ENCODE data around the gene RAPGEF1.

Gene RAPGEF1

DNA sequence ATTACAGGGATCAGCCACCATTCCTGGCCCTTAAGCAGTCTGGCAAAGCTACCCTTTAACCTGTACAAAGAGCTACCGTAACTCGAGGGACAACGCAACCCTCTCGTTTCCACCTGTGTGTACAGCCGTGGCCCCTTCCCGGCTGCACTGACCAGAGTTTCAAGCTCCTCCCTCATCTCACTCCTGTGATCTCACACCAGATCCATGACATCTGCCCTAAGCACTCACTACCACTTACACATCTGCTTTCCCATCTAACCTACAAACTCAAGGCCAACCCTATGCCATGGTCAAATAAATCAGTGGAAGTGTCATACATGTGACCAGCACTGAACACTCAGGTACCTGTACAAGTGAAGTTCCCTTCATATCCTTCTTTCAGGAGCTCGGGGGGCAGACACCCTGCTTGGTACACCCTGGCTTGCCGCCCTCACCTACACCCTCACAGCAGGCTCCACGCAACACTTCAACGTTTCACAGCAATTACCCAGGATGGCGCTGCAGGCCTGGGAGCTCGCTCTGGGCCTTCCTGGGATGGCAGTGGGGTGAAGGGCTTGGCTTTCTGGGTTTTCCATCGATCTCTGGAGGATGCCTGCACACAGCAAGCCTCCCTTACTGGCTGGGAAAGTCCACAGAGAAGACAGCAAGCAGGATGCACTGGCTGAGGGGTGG, 132.8 kb downstream of the RAPGEF1 start:
- DNase-seq (ENCODE audit: low read depth): no peak

DNA sequence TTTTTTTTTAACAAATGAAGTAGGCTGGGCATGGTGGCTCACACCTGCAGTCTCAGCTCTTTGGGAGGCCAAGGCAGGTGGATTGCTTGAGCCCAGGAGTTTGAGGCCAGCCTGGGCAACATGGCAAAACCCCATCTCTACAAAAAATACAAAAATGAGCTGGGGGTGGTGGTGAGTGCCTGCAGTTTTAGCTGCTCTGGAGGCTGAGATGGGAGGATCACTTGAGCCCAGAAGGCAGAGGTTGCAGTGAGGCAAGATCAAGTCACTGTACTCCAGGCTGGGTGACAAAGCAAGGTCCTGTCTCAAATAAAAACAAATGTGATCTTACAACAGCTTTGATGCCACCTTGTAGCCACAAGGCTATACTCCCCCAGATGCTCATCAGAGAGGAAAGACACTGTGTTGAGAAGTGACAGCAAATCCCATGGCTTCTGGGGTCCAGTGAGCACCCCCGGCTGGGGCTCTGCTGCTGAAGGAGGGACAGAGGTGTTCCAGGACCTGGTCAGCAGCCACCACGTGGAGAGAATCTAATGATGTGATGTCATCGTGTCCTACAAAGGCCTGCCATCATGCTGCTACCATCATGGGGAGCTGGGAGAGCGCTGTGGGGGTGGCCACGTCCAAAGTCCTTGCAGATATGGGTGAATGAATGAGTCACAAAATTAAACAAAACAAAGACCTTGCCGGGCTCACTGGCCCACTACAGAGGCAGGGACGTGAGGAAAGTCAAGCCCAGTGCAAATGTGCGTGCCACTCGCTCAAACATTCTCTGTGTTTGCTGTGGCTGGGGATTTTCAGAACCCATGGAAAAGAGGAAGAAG, 133.9 kb downstream of the RAPGEF1 start:
- DNase-seq (ENCODE audit: low read depth): no peak

DNA sequence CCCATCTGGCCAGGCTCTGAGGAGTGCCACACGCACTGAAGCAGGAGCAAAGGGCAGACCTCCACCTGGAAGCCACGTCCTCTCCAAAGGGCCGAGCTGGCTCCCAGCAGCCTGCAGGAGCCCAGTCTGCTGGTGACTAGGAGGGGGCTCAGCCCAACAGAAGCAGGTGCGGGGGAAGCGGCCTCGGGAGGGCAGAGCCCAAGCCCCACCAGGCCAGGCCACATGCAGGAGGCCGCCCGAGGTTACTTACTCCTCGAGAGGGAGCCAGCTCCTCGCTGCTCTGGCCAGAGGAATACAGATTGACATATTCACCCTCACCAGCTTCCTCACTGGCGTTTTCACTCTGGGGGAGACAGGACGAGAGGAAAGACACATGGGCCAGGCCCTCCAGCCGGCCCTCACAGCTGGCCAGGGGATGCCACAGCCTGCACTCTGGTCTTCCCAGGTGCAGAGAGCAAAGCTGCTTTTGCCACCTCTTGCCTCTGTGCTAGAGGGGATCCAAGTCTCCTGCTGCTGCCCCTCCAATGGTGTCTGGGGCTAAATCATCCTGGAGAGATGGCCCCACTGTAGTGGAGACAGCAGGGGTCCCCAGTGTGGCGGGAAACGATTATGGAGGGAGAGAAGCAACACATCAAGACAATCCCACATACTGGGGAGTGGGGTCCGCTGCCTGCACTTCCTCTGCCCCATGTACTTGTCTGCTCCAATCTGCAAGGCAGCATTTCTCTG, 136.0 kb downstream of the RAPGEF1 start:
- no peak for DNase-seq (ENCODE audit: low read depth)

DNA sequence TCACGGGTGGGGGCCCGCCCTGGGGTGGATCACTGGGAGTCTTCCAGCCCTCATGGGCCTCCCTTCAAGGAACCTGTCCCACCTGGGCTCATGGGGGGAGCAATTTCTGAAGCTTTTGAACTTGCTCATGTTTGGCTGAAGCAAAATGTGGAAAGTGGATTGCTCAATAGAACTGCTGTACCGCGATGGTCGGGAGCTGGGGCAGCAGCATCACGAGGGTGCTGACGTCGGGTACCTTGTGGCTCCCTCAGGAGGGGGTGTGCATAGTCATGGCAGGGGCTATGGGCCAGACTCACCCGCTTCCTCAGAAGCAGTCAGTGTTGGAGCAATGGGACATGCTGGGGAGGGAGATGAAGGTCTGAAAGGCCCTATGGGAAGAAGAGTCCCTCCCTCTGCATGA, 136.7 kb downstream of the RAPGEF1 start:
- DNase-seq (ENCODE audit: low read depth): no peak

DNA sequence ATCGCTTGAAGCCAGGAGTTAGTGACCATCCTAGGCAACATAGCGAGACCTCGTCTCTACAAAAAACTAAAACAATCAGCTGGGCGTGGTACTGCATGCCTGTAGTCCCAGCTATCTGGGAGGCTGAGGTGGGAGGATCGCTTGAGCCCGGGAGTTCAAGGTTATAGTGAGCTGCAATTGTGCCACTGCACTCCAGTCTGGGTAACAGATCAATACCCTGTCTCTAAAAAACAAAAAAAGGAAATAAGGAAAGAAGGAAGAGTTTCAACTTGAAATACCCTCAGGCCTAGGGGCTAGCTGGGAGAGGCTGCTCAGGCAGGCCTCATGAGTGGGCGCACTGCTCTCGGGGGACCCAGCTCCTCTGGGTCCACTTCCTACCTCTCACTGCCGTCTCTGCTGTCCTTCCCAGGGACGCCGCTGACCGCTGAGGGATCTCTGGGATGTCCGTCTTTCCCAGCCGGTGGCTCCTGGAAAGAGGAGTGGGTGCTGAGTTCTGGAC, 138.1 kb downstream of the RAPGEF1 start:
- no peak for DNase-seq (ENCODE audit: low read depth)

DNA sequence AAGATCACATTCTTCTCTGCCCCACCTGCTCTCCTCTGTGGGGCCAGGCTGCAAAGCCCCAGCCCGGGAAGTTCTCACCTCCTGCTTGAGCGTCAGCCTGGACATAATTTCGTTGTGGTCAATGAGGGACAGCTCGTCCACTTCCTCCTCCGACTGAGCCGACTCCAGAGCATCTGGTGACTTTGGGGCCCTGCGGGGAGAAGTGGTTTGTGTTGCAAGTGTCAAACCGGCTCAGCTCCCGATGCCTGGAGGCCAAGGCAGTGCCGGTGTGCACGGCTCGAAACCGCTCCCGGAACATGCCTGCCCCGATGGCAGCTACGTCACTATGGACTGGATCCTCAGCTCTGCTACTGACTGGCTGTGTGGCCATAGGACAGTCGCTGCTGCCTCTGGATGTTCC, 141.8 kb downstream of the RAPGEF1 start:
- no peak for DNase-seq (ENCODE audit: low read depth)

DNA sequence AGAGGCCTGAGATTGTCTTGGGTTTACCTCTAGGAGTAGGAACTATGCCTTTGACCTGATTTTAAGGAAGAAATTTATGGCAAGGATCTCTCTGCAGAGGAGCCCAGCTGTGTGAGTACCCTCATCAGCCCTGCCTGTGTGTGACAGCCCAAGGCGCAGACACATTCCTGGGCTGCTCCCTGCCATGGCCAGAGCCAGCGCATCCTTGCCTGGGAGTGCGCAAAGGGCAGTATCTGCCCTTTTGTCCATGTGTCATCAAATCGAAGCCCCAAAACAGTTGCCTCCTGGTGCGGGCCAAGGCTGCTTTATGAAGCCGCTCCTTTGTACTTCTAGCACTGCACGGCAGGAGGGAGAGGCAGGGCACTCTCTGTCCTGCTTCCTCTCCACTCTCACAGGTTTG, 142.6 kb downstream of the RAPGEF1 start:
- no peak for DNase-seq (ENCODE audit: low read depth)

DNA sequence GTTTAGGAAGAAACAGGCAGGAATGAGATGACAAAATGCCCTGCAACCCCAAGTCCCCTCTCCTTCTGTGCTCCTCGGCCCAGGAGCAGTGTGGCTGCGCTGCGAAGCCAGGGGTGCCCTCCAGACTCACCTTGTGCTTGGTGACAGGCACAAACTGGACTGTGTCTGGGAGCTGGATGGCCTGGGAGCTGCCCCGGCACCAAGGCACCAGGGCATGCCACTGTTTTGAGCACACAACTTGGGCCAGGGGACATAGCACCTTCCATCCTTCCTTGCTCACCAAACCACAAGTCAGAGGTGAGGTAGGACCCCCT, 143.5 kb downstream of the RAPGEF1 start:
- DNase-seq (ENCODE audit: low read depth): no peak

DNA sequence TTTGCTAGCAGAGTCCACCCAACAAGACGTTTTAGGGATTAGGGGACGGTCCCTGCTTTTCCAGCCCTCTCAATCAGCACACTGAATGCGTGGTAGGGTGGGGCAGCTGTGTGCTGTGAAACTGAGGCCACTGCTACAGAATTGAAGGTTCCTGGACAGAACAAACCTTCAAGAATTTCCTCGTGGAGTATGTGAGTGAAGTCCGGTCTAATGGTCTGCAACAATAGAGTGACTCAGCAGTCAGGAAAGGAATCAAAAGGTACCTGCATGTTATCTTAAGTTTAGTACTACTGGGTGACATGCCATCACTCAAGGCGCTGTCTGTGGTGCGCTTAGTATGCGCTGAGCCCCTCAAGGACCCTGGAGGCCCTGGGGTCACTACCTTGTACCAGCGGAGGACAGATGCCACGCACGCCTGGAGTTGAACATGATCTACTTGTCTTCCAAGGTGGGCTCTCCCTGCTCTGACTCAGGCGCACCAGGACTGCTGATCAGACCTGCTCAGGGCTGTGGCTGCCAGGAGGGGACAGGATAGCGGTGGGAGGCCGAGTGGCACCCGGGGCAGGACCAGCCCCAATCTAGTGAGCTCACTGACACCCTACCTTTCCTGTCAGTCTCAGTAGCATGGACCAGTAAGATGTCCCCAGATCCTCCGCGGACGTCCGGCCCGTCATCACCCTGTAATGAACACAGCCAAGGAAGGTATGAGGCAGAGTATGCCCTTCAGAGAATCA, 144.0 kb downstream of the RAPGEF1 start:
- no peak for DNase-seq (ENCODE audit: low read depth)

DNA sequence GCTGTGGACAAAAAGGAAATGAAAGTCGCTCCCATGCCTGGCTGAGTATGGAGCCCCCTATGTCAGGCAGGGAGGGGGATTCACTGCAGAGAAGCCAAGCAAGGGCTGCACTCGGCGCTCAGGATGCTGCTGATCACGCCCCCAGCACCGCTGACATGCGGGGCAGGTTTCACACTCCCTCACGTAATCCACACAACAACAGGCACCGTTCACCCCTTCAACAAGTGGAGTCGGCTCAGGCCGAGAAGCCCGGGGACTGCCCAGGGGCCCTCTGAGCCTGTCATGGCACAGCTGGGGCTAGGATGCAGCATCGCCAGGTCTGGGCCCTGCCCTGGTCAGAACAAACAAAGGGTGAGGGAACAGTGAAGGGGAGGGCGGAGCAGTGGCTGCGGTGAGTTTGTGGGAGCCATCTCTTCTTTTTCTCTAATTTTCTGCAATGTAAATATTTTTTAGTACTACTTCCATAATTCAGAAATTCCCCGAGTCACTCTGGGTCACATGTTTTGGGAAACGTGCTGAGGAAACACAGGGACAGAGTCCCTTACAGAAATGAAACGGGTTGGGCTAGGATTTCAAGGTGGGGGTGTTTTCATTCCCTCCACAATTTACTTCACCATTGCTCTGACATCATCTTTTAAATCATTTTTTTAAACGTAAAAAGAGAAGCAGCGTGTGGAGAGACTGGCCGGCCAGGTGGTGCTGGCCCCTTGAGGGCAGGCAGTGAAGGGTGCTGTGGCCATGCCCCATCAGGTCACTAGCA, 144.8 kb downstream of the RAPGEF1 start:
- no peak for DNase-seq (ENCODE audit: low read depth)

DNA sequence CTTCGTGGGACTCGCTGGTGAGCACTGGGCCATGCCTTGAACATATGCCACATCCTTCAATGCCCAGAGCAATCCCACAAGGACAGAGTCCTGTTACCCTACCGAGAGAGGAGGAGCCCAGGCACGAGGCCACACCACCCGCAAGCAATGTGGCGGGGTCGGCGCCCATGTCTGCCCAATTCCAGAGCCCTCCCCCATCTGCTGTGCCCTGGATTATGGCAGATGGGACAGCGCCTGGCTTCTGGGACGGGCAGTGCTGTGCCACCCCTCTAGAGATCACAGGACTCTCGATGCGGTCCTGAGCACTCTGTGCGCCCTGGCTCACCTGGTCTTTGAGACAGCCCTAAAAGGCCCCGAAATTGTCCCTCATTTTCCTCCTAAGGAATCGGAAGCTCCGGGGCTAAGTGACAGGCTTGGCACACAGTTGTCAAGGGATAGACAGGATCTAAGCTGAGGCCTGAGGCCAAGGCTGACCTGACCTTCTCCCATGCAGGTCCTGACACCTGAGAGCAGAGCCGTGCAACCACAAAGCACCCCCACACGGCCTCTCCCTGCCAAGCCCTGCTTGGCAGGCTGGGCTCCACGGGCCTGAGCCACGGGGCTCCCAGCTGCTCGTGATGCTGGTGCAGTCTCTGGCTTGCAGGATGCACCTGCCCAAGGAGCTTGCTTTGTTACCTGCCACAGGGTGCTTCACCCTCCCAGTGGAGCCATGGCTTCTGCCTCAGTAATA, 145.8 kb downstream of the RAPGEF1 start:
- DNase-seq (ENCODE audit: low read depth): no peak

DNA sequence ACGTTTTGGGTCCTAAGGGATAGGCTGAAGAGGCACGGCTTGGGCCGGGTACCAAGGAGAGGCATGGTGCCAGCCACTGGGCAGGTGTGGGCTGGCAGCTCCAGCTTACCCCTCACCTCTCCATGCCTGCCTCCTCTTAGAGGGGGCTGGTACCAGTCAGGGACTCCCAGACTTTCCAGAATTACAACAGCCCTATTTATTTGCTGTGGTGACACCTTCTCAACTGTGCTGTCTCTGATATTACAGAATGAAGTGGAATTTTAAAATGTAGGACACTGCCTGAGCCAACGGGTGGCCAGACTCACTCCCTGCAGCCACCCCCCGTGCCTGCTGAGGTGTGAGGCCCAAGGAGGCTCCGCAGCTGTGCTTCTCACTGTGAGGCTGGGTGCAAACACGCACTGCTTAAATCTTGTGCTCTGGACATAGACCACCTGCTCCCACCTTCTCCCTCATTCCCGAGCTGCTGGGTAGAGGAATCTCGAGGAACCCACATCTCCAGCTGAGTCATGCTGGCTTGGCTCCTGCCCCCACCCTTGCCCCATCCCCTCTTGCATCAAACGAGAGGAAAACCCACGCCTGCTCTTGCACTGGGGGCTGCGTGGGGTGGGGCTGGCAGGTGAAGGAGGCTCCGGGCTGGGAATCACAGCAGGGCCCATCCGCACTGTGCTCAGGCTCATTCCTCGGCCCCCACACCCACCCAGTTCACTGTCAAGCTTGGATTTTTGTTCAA, 146.6 kb downstream of the RAPGEF1 start:
- no peak for DNase-seq (ENCODE audit: low read depth)

DNA sequence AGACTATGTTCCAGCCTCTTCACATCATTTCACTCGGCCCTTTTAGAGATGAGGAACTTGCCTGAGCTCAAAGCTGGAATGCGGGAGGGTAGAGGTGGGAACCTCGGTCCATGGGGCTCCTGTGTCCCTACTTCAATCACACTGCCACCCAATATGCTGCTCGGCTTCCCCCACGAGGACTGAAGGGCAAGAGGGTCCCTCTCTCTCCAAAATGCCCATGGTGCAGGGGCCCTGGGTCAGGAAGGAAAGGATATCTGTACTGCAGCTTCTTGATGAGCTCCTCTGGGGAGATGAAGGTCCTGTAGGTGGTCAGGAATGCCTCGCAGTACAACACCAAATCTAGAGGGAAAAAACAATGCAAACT, 148.0 kb downstream of the RAPGEF1 start:
- no peak for DNase-seq (ENCODE audit: low read depth)

DNA sequence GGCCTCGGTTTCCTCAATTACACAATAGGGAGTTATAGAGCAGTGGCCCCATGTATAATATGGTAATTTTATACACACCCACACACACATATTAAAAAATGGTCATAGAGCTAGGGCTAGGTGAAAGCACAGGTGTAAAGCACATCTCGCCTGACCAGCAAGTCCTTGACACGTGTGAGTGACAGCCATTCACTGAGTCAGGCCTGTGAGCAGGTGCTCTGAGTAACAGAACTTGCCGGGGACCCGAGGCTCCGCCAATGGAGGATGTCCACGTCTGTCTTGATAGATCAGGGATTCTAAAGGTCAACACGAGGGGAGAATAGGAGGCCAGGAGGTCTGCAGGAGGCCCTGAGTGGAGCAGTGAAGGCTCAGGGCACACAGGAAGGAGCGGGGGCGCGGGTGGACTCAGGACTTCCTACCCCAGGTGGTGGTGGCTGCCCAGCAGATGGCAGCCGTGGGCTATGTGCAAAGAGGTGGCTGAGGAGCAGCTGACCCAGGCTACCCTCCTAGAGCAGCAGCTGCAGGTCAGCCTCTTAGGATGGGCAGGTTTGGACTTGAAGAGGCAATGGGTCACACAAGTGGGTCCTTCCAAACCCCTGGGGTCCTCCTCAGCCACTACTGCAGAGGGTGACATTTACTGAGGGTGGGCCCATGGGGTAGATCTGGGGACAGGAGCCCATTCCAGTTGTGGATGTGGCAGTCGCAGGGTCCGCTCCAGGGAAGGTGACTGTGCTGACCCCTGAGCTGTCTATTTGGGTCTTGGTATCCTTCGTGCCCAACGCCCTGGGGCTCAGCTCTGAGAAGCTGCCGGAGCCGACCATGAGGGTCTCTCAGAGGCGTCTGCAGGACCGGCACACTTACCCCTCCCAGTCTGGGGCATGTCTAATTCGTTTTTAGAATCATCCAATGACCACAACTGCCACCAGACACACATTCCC, 148.7 kb downstream of the RAPGEF1 start:
- peak; percentile 49 for DNase-seq (ENCODE audit: low read depth)

DNA sequence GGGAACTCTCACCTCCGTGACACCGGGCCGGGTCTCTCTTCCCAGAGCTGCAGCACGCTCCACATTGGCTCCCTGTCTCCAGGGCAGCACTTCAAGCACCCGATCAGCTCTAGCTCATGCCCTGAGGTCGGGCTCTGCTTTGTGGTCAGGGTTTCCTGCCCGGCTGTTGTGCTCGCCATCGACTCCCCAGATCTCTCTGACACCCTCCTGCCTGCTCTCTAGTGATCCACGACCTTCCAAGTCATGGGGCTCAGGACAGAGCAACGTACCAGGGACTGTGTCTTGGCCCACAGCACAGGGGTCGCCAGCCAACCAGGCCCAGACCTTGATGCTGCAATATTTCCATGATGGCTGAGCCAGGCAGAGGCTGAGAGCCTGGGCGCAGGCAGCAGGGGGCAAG, 149.4 kb downstream of the RAPGEF1 start:
- DNase-seq (ENCODE audit: low read depth): no peak

DNA sequence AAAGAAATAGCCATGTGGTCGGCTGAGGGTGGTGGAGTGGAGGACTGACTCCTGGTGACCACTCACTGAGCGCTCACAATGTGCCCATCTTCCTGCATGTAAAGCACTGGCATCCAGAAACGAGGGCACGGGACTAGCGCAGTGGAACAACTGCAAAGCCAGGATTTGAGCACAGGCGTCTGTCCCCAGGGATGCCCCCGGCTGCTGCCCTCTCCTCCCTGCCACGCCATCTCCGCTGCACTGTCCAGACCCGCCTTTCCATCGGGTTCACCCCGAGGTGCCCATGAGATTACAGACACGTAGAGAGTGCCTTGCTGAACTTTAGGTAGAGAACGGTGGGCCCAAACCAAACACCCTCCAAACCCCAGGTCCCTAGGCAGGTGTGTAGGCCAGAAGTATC, 149.9 kb downstream of the RAPGEF1 start:
- no peak for DNase-seq (ENCODE audit: low read depth)

DNA sequence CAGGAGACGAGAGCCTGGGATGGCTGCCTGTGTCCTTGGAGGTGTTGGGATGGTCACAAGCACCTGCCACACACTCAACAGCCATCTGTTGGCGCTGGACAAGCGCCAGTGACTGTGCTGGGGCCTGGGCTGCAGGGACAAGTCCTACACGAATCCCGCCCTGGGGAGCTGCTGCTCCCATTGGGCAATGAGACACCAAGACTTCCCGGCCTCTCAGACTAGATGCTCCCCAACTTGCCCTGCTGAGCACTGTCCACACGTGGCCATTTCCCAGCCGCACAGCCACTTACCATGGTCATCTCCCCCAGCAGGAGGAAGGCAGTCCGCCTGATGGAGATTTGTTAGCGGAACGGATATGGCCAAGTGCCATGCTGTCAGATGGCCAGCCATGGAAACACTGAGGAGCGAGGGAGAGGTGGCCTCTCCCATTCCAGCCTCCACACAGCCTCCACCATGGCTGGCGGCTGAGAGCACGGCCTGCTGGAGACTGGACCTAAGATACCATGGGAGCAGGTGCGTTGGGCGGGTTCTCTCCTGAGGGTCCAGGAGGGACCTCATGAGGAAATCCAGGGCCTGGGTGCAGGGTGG, 150.7 kb downstream of the RAPGEF1 start:
- DNase-seq (ENCODE audit: low read depth): no peak

DNA sequence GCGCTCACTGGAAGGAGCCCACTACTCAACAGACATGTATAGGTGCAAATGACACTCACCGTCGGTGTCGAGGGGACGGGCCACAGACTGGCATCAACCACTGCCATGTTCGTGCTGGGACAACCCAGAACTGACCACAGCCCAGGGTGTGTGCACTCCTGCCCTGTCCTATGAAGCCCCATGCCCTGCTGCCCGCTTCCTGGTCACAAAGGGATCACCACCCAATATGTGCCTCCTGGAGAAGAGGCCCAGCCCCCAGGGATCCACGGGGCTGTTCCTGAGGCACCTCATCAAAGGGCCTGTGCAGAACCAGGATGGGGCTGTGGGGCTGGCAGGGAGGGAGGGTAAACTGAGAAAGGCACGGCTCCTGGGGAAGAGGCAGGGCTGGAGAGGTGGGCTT, 151.5 kb downstream of the RAPGEF1 start:
- DNase-seq (ENCODE audit: low read depth): no peak

DNA sequence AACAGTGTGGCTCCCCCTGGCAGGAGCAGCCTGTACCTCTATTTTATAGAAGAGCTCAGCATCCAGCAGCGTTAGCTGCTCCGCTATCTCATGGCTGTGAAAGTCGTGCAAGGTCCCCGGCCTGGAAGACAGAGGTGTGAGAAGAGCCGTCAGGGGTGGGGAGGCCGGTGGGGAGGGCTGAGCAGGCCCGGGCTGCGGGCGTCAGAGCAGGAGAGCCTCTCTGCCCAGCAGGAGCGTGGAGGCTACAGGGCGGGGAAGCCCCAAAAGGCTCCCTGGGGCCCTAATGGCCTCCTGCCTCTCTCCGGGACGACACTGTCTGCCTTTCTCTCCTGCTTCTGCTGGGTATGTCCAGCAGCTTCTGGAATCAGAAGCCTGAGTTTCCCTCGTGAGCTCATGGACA, 152.0 kb downstream of the RAPGEF1 start:
- no peak for DNase-seq (ENCODE audit: low read depth)
